ENCODE results near the gene CDKL2.

Gene CDKL2

DNA sequence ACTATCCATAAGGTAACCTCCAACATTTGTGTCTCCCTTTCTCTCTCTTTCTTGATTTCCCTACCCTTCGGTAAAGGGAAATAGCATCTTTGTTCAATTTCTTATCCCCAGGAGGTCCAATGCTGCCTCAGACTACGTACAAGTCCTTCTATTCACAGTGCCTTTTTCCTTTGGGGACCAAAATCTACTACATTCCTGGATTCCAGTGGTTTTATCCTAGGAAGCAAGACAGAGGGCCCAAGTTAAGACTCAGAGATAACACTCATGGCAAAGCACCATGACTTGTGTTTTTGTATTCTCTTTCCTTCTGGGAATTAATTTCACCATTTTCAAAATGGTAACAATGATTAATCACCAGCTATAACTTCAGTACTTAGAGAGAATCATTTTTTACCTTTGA, 32.3 kb upstream of the CDKL2 start:
- POLR2A ChIA-PET: no interaction called here
- CTCF ChIA-PET: no interaction called here
- no peak for TF ChIP-seq LEF1 (IDR thresholded peaks at IDR 0.05; ENCODE audit: borderline replicate concordance)
- TF ChIP-seq ZNF384 (IDR thresholded peaks at IDR 0.05): no peak
- no peak for TF ChIP-seq ARNT (IDR thresholded peaks at IDR 0.05)
- TF ChIP-seq FOXM1 (IDR thresholded peaks at IDR 0.05; ENCODE audit: borderline replicate concordance): no peak
- DNase-seq (ENCODE audit: extremely low spot score): no peak

DNA sequence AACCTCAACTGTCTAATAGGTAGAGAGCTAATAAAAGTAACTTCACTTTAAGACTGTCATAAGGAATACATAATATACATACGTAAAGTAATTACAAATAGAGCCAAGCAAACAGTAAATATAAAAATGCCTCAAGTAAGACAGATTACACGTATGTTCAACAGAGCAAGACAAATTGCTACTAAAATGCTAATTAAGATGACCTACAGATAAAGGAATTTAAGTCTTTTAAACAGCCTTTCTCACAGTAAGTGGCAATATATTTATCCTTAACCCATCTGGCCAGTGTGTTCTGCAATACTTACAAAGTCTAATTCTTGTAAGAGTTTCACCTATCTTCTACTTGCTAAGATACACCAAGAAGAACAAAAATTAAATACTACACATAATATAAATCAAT, 30.2 kb upstream of the CDKL2 start:
- CTCF ChIA-PET: interaction anchor here (0.6 kb wide), 1 partner anchor 8 kb away, joined by 3 read pairs; no protein-coding TSS in a partner anchor
- no peak for DNase-seq (ENCODE audit: extremely low spot score)
- POLR2A ChIA-PET: interaction anchor here (0.7 kb wide), 1 partner anchor 64 kb away, joined by 5 read pairs; the partner anchor contains the start of gene USO1
- TF ChIP-seq FOXK2 (IDR thresholded peaks at IDR 0.05) (no peak), HDGF (IDR thresholded peaks at IDR 0.05; ENCODE audit: borderline replicate concordance) (no peak), LEF1 (IDR thresholded peaks at IDR 0.05; ENCODE audit: borderline replicate concordance) (no peak), ZNF384 (IDR thresholded peaks at IDR 0.05) (no peak), ELF4 (IDR thresholded peaks at IDR 0.05) (no peak), CTBP1 (IDR thresholded peaks at IDR 0.05; ENCODE audit: borderline replicate concordance) (no peak), BHLHE40 (IDR thresholded peaks at IDR 0.05; ENCODE audit: borderline replicate concordance) (no peak), FOXM1 (IDR thresholded peaks at IDR 0.05; ENCODE audit: borderline replicate concordance) (no peak), SP1 (IDR thresholded peaks at IDR 0.05) (no peak), TARDBP (IDR thresholded peaks at IDR 0.05) (no peak), NFRKB (IDR thresholded peaks at IDR 0.05) (no peak), ARNT (IDR thresholded peaks at IDR 0.05) (no peak), L3MBTL2 (conservative IDR thresholded peaks at IDR 0.05) (no peak), SUZ12 (IDR thresholded peaks at IDR 0.05) (no peak), FOXA1 (IDR thresholded peaks at IDR 0.05) (no peak)
- TF ChIP-seq, protein P1, sequence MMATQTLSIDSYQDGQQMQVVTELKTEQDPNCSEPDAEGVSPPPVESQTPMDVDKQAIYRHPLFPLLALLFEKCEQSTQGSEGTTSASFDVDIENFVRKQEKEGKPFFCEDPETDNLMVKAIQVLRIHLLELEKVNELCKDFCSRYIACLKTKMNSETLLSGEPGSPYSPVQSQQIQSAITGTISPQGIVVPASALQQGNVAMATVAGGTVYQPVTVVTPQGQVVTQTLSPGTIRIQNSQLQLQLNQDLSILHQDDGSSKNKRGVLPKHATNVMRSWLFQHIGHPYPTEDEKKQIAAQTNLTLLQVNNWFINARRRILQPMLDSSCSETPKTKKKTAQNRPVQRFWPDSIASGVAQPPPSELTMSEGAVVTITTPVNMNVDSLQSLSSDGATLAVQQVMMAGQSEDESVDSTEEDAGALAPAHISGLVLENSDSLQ (IDR thresholded peaks at IDR 0.05): no peak

DNA sequence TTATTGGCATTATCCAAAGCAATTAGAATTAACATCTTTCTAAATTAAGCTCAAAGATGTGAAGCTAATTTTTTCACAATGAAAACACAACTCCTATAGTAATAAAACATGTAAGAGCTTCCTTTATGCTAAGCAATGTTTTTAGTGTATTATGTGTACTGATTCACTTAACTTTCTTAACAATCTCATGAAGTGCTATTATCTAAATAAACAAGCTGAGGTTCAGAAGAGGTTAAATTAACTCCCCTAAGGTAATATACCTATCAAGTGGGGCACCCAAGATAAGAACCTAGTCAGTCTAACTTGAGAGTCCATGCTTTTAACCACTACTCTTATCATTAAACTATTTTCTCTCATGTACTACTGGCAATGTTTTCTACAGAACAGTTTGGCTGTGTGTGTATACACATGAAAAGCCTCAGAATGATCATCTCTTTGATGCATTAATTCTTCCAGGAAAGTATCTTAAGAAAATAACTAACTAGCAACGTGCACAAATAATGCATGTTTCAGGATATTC, 29.2 kb upstream of the CDKL2 start:
- TF ChIP-seq ZNF384 (IDR thresholded peaks at IDR 0.05) (no peak), SUZ12 (IDR thresholded peaks at IDR 0.05) (no peak), CTBP1 (IDR thresholded peaks at IDR 0.05; ENCODE audit: borderline replicate concordance) (no peak), FOXM1 (IDR thresholded peaks at IDR 0.05; ENCODE audit: borderline replicate concordance) (no peak), HDGF (IDR thresholded peaks at IDR 0.05; ENCODE audit: borderline replicate concordance) (no peak), ARNT (IDR thresholded peaks at IDR 0.05) (no peak), SP1 (IDR thresholded peaks at IDR 0.05) (no peak), FOXK2 (IDR thresholded peaks at IDR 0.05) (no peak), L3MBTL2 (conservative IDR thresholded peaks at IDR 0.05) (no peak), ELF4 (IDR thresholded peaks at IDR 0.05) (no peak)
- DNase-seq (ENCODE audit: extremely low spot score): no peak
- POLR2A ChIA-PET: interaction anchor here (0.7 kb wide), 1 partner anchor 65 kb away, joined by 5 read pairs; the partner anchor contains the start of gene USO1
- CTCF ChIA-PET: interaction anchor here (0.6 kb wide), 1 partner anchor 9 kb away, joined by 3 read pairs; no protein-coding TSS in a partner anchor

DNA sequence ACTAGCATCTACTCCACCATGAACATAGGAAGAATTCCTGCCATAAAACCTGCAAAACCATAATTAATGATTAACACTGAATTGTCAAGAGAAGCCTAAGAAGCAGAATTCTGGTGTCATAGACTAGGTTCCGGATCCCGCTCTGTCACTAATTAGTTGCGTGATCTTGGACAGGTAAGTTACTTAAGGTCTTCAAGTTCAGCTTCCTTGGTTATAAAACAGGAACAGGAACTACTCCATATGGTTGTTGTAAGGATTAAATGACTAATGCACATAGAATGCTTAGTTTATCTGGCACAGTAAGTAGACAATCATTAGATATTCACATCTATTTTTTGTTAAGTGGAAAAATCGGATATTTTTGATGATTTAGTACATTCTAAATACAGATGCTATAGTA, 28.5 kb upstream of the CDKL2 start:
- CTCF ChIA-PET: no interaction called here
- POLR2A ChIA-PET: no interaction called here
- DNase-seq (ENCODE audit: extremely low spot score): no peak
- TF ChIP-seq, protein P1 (IDR thresholded peaks at IDR 0.05): no peak
- no peak for TF ChIP-seq FOXA1 (IDR thresholded peaks at IDR 0.05)
- TF ChIP-seq SP1 (IDR thresholded peaks at IDR 0.05): no peak
- no peak for TF ChIP-seq NFRKB (IDR thresholded peaks at IDR 0.05)
- no peak for TF ChIP-seq LEF1 (IDR thresholded peaks at IDR 0.05; ENCODE audit: borderline replicate concordance)
- no peak for TF ChIP-seq ARNT (IDR thresholded peaks at IDR 0.05)

DNA sequence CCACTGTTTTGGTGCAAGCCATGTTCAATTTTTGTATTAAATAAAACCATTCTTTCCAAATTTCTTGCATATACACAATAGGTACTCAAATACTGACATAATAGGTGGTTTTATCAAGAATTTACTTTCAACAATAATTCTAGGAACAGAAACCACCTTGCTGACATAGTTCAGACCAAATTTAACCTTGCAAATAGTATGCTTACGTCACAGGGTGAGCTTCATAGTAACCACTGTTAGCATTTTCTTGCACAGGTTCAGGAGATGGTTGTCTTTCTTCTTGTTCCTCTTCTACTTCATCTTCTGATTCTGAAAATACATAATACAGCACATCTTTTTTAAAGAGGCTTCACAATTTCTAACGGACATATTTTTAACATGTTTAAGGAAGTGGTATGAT, 25.2 kb upstream of the CDKL2 start:
- TF ChIP-seq TARDBP (IDR thresholded peaks at IDR 0.05) (no peak), LEF1 (IDR thresholded peaks at IDR 0.05; ENCODE audit: borderline replicate concordance) (no peak), HDGF (IDR thresholded peaks at IDR 0.05; ENCODE audit: borderline replicate concordance) (no peak), FOXK2 (IDR thresholded peaks at IDR 0.05) (no peak), CTBP1 (IDR thresholded peaks at IDR 0.05; ENCODE audit: borderline replicate concordance) (no peak), FOXA1 (IDR thresholded peaks at IDR 0.05) (no peak), ZNF384 (IDR thresholded peaks at IDR 0.05) (no peak), L3MBTL2 (conservative IDR thresholded peaks at IDR 0.05) (no peak), SUZ12 (IDR thresholded peaks at IDR 0.05) (no peak), FOXM1 (IDR thresholded peaks at IDR 0.05; ENCODE audit: borderline replicate concordance) (no peak), ELF4 (IDR thresholded peaks at IDR 0.05) (no peak)
- TF ChIP-seq, protein P1 (IDR thresholded peaks at IDR 0.05): no peak
- no peak for DNase-seq (ENCODE audit: extremely low spot score)
- CTCF ChIA-PET: interaction anchor here (0.5 kb wide), 2 partner anchors 10 to 240 kb away, joined by 3 to 4 read pairs; no protein-coding TSS in a partner anchor
- POLR2A ChIA-PET: no interaction called here

DNA sequence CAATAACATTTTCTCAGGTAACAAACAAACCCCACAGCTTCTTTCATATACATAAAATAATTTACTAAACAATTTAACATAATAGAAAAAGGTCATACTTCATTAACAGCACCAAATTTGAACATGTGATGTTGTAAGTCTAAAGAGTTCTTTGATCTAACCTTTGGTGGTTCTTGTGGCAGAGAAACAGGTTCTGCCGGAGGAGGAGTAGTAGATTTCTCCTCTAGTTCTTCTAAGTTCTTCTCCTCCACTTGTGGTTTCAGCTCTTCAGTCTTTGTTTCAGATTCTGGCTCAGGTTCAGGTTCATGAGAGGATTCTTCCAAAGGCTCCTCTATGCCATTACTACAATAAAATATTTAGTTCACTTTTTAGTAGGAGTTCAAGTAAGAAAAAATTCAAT, 24.6 kb upstream of the CDKL2 start:
- CTCF ChIA-PET: no interaction called here
- TF ChIP-seq ARNT (IDR thresholded peaks at IDR 0.05) (no peak), SUZ12 (IDR thresholded peaks at IDR 0.05) (no peak), LEF1 (IDR thresholded peaks at IDR 0.05; ENCODE audit: borderline replicate concordance) (no peak), TARDBP (IDR thresholded peaks at IDR 0.05) (no peak), FOXA1 (IDR thresholded peaks at IDR 0.05) (no peak), CTBP1 (IDR thresholded peaks at IDR 0.05; ENCODE audit: borderline replicate concordance) (no peak), FOXM1 (IDR thresholded peaks at IDR 0.05; ENCODE audit: borderline replicate concordance) (no peak), NFRKB (IDR thresholded peaks at IDR 0.05) (no peak), SP1 (IDR thresholded peaks at IDR 0.05) (no peak), HDGF (IDR thresholded peaks at IDR 0.05; ENCODE audit: borderline replicate concordance) (no peak), ZNF384 (IDR thresholded peaks at IDR 0.05) (no peak), FOXK2 (IDR thresholded peaks at IDR 0.05) (no peak), ELF4 (IDR thresholded peaks at IDR 0.05) (no peak)
- TF ChIP-seq, protein P1 (IDR thresholded peaks at IDR 0.05): no peak
- no peak for DNase-seq (ENCODE audit: extremely low spot score)
- POLR2A ChIA-PET: interaction anchor here (1.5 kb wide), 1 partner anchor 70 kb away, joined by 7 read pairs; the partner anchor contains the start of gene USO1
